Measurements from ENCODE around the gene GPR55.

Gene GPR55

GRCh38 chr2:230865766-230866755 is 59.0 kb downstream of the GPR55 start:
- TF ChIP-seq CTCF (conservative IDR thresholded peaks at IDR 0.05; ENCODE audit: low read depth, low read length), result no peak
- Histone ChIP-seq H4K20me1 (ENCODE audit: insufficient read depth) (no peaks in the 10 kb centered on the region), H3K36me3 (ENCODE audit: insufficient read depth) (no peaks in the 10 kb centered on the region), H3K27me3 (ENCODE audit: insufficient read depth, low read depth) (no peaks in the 10 kb centered on the region), H3K4me1 (ENCODE audit: low read depth, poor library complexity, severe bottlenecking) (peaks cover 57% of the 10 kb centered on the region), H3K9ac (peak overlapping the region; percentile 86), H3K27ac (peak overlapping the region; percentile 87), H3K4me2 (peak overlapping the region; percentile 99), H3K79me2 (ENCODE audit: insufficient read depth, low read depth) (peaks cover 69% of the 10 kb centered on the region), H2AFZ (ENCODE audit: low read depth) (no peak overlapping the region), H3K4me3 (IDR thresholded peaks at IDR 0.05; ENCODE audit: insufficient read depth, low read depth, low read length) (peak overlapping the region; percentile 83)

DNA sequence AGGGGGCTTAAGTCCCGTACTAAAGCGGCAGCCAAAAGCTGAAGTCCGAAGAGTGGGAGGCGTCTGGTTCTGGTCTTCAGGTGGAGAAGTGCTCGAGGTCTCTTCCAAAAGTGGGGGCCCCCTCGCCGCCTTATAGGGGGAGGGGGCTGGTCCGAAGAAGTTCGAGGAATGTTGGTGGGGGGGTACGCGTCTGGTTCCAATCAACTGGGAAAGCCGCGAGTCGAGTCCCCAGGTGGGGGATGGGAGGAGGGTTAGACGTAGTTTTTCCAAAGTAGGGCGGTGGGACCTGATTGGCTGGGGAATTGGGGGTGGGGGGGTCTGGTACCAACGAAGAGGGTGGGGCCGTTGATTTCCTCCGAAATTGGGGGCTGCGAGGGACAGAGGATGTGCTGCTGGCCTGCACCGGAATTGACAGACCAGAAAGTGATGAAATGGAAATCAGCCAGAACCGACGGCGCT is 59.7 kb downstream of the GPR55 start:
- H2AFZ ChIP-seq (ENCODE audit: low read depth), result no peak overlapping the region
- peak overlapping the region; percentile 87 for H3K27ac ChIP-seq
- peak overlapping the region; percentile 86 for H3K9ac ChIP-seq
- no peaks in the 10 kb centered on the region for H4K20me1 ChIP-seq (ENCODE audit: insufficient read depth)
- no peak overlapping the region for H3K4me3 ChIP-seq (IDR thresholded peaks at IDR 0.05; ENCODE audit: insufficient read depth, low read depth, low read length)
- H3K27me3 ChIP-seq (ENCODE audit: insufficient read depth, low read depth), result no peaks in the 10 kb centered on the region; the same call in 1 of the 2 replicates
- H3K79me2 ChIP-seq (ENCODE audit: insufficient read depth, low read depth), result peaks cover 62% of the 10 kb centered on the region
- no peak for TF ChIP-seq CTCF (conservative IDR thresholded peaks at IDR 0.05; ENCODE audit: low read depth, low read length)
- peaks cover 50% of the 10 kb centered on the region for H3K4me1 ChIP-seq (ENCODE audit: low read depth, poor library complexity, severe bottlenecking)
- peak overlapping the region; percentile 99 for H3K4me2 ChIP-seq
- H3K36me3 ChIP-seq (ENCODE audit: insufficient read depth), result no peaks in the 10 kb centered on the region

- Histone ChIP-seq H3K79me2 (ENCODE audit: insufficient read depth, low read depth) (peaks cover 56% of the 10 kb centered on the region), H3K36me3 (ENCODE audit: insufficient read depth) (no peaks in the 10 kb centered on the region), H2AFZ (ENCODE audit: low read depth) (peak within 1 kb of the TSS; percentile 89), H3K4me2 (peak within 1 kb of the TSS; percentile 99), H3K4me3 (IDR thresholded peaks at IDR 0.05; ENCODE audit: insufficient read depth, low read depth, low read length) (peak within 1 kb of the TSS; percentile 67), H3K9ac (peak within 1 kb of the TSS; percentile 86), H4K20me1 (ENCODE audit: insufficient read depth) (no peaks in the 10 kb centered on the region), H3K27me3 (ENCODE audit: insufficient read depth, low read depth) (no peaks in the 10 kb centered on the region; the same call in 1 of the 2 replicates), H3K4me1 (ENCODE audit: low read depth, poor library complexity, severe bottlenecking) (peaks cover 44% of the 10 kb centered on the region), H3K27ac (peak within 1 kb of the TSS; percentile 87)
- peak; percentile 29; the same call in 1 of the 2 replicates for TF ChIP-seq CTCF (conservative IDR thresholded peaks at IDR 0.05; ENCODE audit: low read depth, low read length)
Measured at GRCh38 chr2:230864605-230865306, 60.3 kb downstream of the GPR55 start, which contains the start of gene ITM2C. Gene ITM2C, plus strand, starts transcription at chr2:230864942. Its CDS starts 84 bp downstream, at chr2:230865026.

DNA sequence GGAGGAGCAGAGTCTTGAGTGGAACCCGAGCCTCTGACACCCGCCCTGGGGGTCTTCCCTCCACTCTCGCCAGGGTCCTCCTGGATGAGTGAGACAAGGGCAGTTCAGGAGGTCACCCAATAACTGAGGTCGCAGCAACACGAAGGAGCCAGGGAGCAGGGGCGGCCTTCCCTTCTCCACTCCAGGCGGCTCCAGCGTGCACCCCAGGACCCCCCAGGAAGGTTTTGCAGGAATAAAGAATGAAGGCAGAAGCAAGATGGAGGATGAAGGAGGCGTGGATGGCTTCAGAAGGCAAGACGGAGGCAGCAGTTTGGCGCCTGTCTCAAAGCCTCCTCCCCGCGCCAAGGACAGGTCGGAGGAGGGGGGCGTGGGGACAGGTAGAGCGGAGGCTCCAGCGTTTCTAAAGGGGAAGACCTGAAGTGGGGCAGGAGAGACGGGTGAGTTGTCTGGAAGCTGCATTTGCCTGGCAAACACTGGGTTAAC is 60.9 kb downstream of the GPR55 start:
- H2AFZ ChIP-seq (ENCODE audit: low read depth), result peak overlapping the region; percentile 89
- peaks cover 38% of the 10 kb centered on the region for H3K4me1 ChIP-seq (ENCODE audit: low read depth, poor library complexity, severe bottlenecking)
- peak overlapping the region; percentile 51; the same call in 1 of the 2 replicates for H3K9ac ChIP-seq
- H3K27ac ChIP-seq, result peak overlapping the region; percentile 30; the same call in 1 of the 2 replicates
- TF ChIP-seq CTCF (conservative IDR thresholded peaks at IDR 0.05; ENCODE audit: low read depth, low read length), result no peak
- H3K79me2 ChIP-seq (ENCODE audit: insufficient read depth, low read depth), result peaks cover 50% of the 10 kb centered on the region
- no peaks in the 10 kb centered on the region for H4K20me1 ChIP-seq (ENCODE audit: insufficient read depth)
- no peaks in the 10 kb centered on the region; the same call in 1 of the 2 replicates for H3K27me3 ChIP-seq (ENCODE audit: insufficient read depth, low read depth)
- no peaks in the 10 kb centered on the region for H3K36me3 ChIP-seq (ENCODE audit: insufficient read depth)
- peak overlapping the region; percentile 67 for H3K4me3 ChIP-seq (IDR thresholded peaks at IDR 0.05; ENCODE audit: insufficient read depth, low read depth, low read length)
- H3K4me2 ChIP-seq, result peak overlapping the region; percentile 99

Data from KMS-11 (cell line).